Parathyroid adenoma (tissue), 2 donors: ENCODE data around the gene LRR1.
"Not testable (repeated sequence)": the region's sequence is repeated elsewhere in the genome, so short reads cannot be mapped to it uniquely, and the experiment has no call there.

Experiments
- H2AFZ ChIP-seq: fragments of 300-600 bp; sonication (generic); one replicate; pipeline ENCODE4 v1.7.0; 2017; ENCODE audit warnings: antibody characterized with exemption, mild to moderate bottlenecking
- H3K27ac ChIP-seq: fragments of 300-600 bp; sonication (generic); one replicate; pipeline ENCODE4 v1.7.0; 2017
- H3K27me3 ChIP-seq: fragments of 300-600 bp; sonication (generic); one replicate; pipeline ENCODE4 v1.7.0; 2017; ENCODE audit warnings: low read length; ENCODE audit not compliant: control insufficient read depth, insufficient read depth
- H3K36me3 ChIP-seq: fragments of 300-600 bp; sonication (generic); one replicate; pipeline ENCODE4 v1.7.0; 2017; ENCODE audit warnings: low read length; ENCODE audit not compliant: control insufficient read depth, insufficient read depth
- H3K4me1 ChIP-seq: fragments of 300-600 bp; sonication (generic); one replicate; pipeline ENCODE4 v1.7.0; 2017; ENCODE audit warnings: control low read depth
- H3K4me2 ChIP-seq: fragments of 300-600 bp; sonication (generic); one replicate; pipeline ENCODE4 v1.7.0; 2017; ENCODE audit warnings: low read length
- H3K4me3 ChIP-seq: fragments of 300-600 bp; sonication (generic); one replicate; pipeline ENCODE4 v1.7.0; 2017; ENCODE audit warnings: low read depth, low read length
- H3K79me2 ChIP-seq: fragments of 300-600 bp; sonication (generic); one replicate; pipeline ENCODE4 v1.7.0; 2017; ENCODE audit warnings: control low read depth
- H3K9ac ChIP-seq: fragments of 300-600 bp; sonication (generic); one replicate; pipeline ENCODE4 v1.7.0; 2017; ENCODE audit warnings: mild to moderate bottlenecking
- H3K9me3 ChIP-seq: fragments of 300-600 bp; sonication (generic); one replicate; pipeline ENCODE4 v1.7.0; 2017; ENCODE audit warnings: low read length; ENCODE audit not compliant: control insufficient read depth
- CTCF ChIP-seq: fragments of 300-600 bp; sonication (generic); IDR thresholded peaks from one replicate; pipeline ENCODE4 v1.7.0; 2017; ENCODE audit warnings: antibody characterized with exemption, mild to moderate bottlenecking
- donor health status: primary hyperparathyroidism.

The LRR1 gene

GRCh38 chr14:49640540-49641417 lies 42.0 kb downstream of the LRR1 start:
- Histone ChIP-seq H2AFZ (no peak overlapping the region), H3K4me3 (no peak overlapping the region), H3K27me3 (no peaks in the 10 kb centered on the region), H3K4me2 (no peak overlapping the region), H3K9ac (no peak overlapping the region), H3K9me3 (no peaks in the 10 kb centered on the region), H3K79me2 (peaks cover 14% of the 10 kb centered on the region), H3K4me1 (peaks cover 3% of the 10 kb centered on the region), H3K27ac (no peak overlapping the region), H3K36me3 (no peaks in the 10 kb centered on the region)
- no peak for TF ChIP-seq CTCF

GRCh38 chr14:49641697-49642129 lies 43.0 kb downstream of the LRR1 start:
- Histone ChIP-seq H3K27ac (no peak overlapping the region), H3K36me3 (no peaks in the 10 kb centered on the region), H3K79me2 (peaks cover 14% of the 10 kb centered on the region), H3K4me3 (no peak overlapping the region), H2AFZ (no peak overlapping the region), H3K9me3 (no peaks in the 10 kb centered on the region), H3K4me2 (no peak overlapping the region), H3K4me1 (peaks cover 3% of the 10 kb centered on the region), H3K9ac (no peak overlapping the region), H3K27me3 (no peaks in the 10 kb centered on the region)
- TF ChIP-seq CTCF: no peak

GRCh38 chr14:49642163-49642562 lies 43.4 kb downstream of the LRR1 start:
- no peak for TF ChIP-seq CTCF
- H3K4me1 ChIP-seq: peaks cover 3% of the 10 kb centered on the region
- H3K4me2 ChIP-seq: no peak overlapping the region
- H3K9me3 ChIP-seq: no peaks in the 10 kb centered on the region
- no peak overlapping the region for H3K27ac ChIP-seq
- H3K9ac ChIP-seq: no peak overlapping the region
- H2AFZ ChIP-seq: no peak overlapping the region
- no peaks in the 10 kb centered on the region for H3K36me3 ChIP-seq
- no peak overlapping the region for H3K4me3 ChIP-seq
- no peaks in the 10 kb centered on the region for H3K27me3 ChIP-seq
- peaks cover 14% of the 10 kb centered on the region for H3K79me2 ChIP-seq

- H3K4me2 ChIP-seq: no peak overlapping the region
- no peak overlapping the region for H2AFZ ChIP-seq
- peaks cover 4% of the 10 kb centered on the region for H3K79me2 ChIP-seq
- H3K27ac ChIP-seq: no peak overlapping the region
- no peak overlapping the region for H3K4me3 ChIP-seq
- no peaks in the 10 kb centered on the region for H3K27me3 ChIP-seq
- H3K4me1 ChIP-seq: no peaks in the 10 kb centered on the region
- H3K36me3 ChIP-seq: no peaks in the 10 kb centered on the region
- TF ChIP-seq CTCF: no peak
- H3K9me3 ChIP-seq: no peaks in the 10 kb centered on the region
- H3K9ac ChIP-seq: no peak overlapping the region
Measured at GRCh38 chr14:49653508-49653907, 54.8 kb downstream of the LRR1 start.

GRCh38 chr14:49654511-49654910 lies 55.8 kb downstream of the LRR1 start:
- Histone ChIP-seq H2AFZ (no peak overlapping the region), H3K4me2 (no peak overlapping the region), H3K79me2 (peaks cover 4% of the 10 kb centered on the region), H3K27me3 (no peaks in the 10 kb centered on the region), H3K4me3 (no peak overlapping the region), H3K9me3 (no peaks in the 10 kb centered on the region), H3K9ac (no peak overlapping the region), H3K27ac (no peak overlapping the region), H3K4me1 (no peaks in the 10 kb centered on the region), H3K36me3 (no peaks in the 10 kb centered on the region)
- TF ChIP-seq CTCF: no peak

GRCh38 chr14:49657500-49657899 lies 58.8 kb downstream of the LRR1 start:
- H3K4me3 ChIP-seq, H3K27ac ChIP-seq, H3K9ac ChIP-seq, H3K4me1 ChIP-seq, H3K4me2 ChIP-seq, H3K79me2 ChIP-seq, H3K36me3 ChIP-seq, H3K27me3 ChIP-seq, H3K9me3 ChIP-seq, H2AFZ ChIP-seq: not testable (repeated sequence)
